ENCODE data around the gene MEX3D.

DNA sequence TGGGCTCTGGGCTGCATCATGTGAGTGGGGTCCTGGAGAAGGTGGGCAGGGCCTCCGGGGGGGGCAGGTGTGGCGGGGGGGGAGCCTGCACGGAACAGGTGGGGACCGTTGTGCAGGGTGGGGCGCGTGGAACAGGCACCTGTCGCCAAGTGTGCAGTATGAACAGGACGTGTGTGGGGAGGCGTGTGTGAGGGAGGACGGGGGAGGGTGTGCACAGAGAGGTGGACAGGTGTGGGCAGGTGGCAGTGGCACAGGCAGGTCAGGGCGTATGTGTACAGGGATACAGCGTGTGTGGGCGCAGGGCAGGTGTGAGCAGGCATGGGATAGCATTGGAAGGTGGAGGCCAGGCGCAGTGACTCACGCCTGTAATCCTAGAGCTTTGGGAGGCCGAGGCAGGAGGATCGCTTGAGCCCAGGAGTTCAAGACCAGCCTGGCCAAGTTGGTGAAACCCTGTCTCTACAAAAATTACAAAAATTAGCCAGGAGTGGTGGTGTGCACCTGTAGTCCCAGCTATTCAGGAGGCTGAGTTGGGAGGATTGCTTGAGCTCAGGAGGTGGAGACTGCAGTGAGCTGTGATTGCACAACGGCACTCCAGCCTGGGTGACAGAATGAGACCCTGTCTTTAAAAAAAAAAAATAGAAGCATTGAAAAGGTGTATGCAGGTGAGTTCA, 41.0 kb downstream of the MEX3D start:
- TF ChIP-seq CTCF (IDR thresholded peaks at IDR 0.05): no peak
- no peak for TF ChIP-seq POLR2A (IDR thresholded peaks at IDR 0.05)
